GM03348 (cell line): ENCODE results near the gene ZMYND8.
"Not testable (repeated sequence)": the region's sequence is repeated elsewhere in the genome, so short reads cannot be mapped to it uniquely, and the experiment has no call there.

Experiments
- DNase-seq: peaks from one replicate; pipeline ENCODE4 v3.0.0; 2012; ENCODE audit warnings: low spot score

The ZMYND8 gene

DNA sequence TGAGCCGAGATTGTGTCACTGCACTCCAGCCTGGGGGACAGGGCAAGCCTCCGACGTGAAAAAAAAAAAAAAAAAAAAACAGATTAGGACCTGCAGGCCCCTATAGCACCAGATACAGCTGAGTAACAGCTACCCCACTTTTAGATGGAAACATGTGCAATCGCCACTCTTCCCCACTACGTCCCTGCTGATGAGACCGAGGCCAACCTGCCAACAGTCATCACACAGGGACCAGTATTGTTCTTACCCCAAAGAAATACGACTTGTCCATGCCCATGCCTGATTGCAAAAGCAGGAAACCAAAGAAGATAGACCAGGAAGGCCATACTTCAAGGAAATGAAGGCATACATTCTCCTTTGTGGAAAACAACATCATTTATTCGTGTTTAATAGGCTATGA, 45.8 kb downstream of the ZMYND8 start:
- no peak for DNase-seq

DNA sequence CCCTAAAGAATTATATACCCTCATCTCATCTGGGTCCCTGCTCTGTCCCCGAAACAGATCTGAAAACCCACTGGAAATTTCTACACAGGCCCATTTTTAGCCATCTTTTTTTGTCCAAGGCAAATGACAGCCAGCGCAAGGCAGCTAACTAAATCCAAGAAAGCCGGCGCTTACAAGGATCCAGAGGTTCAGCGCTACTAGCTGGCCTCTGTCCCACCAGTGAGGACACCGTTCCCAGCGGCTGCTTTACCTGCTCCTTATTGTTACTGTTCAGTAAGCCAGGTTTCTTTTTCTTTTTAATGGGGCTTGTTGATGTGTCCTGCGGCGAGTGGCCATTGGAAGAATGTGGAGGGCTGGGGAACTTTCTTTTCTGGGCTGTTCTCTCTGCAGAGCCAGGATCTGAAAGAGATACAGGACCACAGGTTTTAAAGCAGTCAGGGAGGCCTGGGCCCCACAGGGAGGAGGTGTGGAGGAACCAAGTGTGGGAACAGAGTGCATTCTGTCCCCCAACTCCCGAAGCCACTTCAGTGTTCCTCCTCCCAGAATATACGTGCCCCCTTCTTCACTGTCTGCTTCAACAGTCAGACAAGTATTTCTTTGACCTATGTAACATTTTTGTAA, 46.6 kb downstream of the ZMYND8 start:
- DNase-seq: no peak

DNA sequence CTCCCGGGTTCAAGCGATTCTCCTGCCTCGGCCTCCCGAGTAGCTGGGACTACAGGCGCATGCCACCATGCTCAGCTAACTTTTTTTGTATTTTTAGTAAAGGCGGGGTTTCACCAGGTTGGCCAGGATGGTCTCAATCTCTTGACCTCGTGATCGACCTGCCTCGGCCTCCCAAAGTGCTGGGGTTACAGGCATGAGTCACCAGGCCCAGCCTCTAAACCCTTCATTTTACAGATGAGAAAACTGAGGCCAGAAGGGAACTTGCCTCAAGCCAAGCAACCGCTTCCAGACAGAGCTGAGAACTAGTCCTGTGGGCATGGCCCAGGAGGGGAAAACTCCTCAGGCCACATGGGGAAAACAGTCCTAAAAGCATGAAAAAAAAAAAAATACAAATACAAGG, 47.1 kb downstream of the ZMYND8 start:
- DNase-seq: no peak

DNA sequence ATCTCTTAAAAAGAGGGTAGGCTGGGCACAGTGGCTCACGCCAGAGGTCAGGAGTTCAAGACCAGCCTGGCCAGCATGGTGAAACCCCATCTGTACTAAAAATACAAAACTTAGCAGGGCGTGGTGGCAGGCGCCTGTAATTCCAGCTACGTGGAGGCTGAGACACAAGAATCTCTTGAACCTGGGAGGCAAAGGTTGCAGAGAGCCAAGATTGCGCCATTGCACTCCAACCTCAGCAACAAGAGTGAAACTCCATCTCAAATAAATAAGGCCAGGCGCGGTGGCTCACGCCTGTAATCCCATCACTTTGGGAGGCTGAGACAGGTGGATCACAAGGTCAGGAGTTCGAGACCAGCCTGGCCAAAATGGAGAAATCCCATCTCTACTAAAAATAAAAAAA, 48.9 kb downstream of the ZMYND8 start:
- not testable (repeated sequence) for DNase-seq

DNA sequence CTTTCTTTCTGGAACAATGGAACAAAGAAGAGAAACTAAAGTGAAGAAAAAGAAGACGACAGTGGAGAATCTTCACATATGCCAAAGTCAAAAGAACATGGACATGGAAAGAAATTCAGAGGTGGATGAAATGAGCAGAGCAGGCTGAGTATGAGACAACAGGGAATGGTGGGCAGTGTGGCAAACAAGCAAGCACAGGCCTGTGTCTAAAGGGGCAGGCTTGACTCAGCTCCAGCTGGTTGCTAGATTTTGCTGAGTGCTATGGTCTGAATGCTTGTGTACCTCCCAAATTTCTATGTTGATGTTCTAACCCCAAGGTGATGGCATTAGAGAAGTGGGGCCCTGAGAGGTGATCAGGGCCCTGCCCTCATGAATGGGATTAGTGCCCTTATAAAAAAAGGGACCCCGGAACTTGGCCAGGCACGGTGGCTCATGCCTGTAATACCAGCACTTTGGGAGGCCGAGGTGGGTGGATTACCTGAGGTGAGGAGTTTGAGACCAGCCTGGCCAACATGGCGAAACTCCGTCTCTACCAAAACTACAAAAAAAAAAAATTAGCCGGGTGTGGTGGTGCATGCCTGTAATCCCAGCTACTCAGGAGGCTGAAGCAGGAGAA, 49.6 kb downstream of the ZMYND8 start:
- DNase-seq: no peak

DNA sequence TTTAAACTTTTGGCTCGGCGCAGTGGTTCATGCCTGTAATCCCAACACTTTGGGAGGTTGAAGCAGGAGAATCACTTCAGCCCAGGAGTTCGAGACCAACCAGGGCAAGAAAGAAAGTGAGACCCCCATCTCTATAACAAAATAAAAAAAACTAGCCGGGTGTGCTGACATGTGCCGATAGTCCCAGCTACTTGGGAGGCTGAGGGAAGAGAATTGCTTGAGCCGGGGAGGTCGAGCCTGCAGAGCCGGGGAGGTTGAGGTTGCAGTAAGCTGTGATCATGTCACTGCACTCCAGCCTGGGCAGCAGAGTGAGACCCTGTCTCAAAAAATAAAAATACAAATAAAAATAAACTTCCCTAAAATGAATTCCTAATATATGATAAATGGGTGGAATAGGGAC, 50.4 kb downstream of the ZMYND8 start:
- no peak for DNase-seq

DNA sequence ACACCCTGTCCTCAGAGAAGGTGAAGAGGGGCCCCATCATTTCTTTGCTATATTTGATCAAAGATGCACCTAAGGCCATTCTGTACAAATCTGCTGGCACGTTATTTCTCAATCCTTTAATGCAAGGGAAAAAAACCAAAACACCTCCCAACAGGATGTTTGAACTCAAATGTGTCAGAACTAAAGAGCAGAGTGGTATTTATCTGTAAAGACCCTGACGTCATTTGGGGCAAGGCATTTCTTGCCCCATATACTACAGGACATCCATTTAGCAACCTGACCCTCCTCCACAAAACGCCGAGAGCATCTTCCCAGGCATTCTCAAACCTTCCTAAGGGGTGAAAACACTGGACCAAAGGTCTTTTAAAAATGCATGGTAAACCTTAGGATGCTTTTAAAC, 50.8 kb downstream of the ZMYND8 start:
- DNase-seq: no peak

DNA sequence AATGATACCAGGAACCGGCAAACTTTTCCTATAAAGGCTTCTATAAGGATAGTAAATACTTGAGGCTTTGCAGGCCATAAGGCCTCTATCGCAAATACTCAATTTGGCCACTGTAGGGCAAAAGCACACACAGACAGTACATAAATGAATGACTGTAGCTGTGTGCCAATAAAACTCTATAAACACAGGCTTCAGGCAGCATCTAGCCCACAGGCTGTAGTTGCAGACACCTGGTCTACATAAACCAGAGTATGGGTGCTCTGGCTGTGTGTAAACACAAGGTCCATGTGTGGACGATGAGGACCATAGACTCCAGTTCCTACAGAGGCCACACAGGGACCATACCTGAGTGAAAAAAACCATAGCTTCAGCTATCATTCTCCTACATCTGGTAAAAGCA, 52.2 kb downstream of the ZMYND8 start:
- DNase-seq: no peak

DNA sequence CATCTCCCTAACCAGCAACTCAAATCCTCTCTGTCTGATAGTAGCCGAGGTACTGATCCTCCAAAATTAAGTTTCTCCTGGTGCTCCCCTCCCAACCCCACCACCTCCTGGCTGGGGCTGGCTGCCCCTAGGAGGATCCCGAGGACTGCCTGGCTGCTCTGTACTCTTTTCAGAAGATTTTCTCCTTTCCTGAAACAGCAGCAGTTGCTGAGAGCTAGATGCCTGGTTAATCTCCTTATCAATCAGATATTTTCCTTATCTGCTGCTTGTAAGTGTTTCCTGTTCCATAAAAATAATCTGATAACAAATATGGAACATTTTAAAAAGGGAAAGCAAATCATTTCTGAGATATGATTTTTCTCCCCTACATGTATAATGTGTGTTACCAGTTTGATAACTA, 52.8 kb downstream of the ZMYND8 start:
- no peak for DNase-seq

DNA sequence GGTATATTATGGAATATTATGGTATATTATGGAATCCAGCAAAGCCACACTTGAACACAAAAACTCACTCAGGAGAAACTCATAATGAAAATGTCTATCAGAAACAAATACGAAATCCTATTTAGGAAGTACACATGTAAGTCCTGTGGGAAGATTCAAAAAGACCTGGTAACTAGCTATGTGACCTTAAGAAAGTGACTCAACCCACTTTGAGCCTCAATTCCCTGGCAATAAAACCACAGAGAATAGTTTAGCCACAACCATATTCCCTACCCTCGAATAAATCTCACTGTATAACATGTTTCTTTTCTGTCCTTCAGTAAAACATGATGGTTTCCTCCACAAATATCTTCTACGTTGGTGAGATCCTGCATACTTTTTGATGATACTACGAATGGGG, 56.4 kb downstream of the ZMYND8 start:
- DNase-seq: no peak

DNA sequence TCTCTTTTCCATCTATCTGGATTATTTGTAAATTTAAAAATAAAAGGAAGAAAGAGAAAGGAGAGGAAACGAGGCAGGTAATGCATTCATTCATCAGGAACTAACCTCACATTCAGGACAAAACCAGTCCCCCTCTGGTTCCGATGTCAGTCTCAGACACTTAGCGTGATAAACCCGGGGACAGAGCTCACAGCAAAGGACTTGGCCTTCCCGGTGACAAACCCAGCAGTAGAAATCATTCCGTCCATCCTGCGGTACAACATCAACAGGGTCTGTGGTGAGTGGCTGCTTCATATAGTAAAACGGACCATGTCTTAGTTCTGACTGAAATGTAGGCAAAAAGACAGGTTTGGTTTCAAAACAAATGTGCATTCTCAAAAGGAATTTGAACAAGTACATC, 57.9 kb downstream of the ZMYND8 start:
- no peak for DNase-seq

DNA sequence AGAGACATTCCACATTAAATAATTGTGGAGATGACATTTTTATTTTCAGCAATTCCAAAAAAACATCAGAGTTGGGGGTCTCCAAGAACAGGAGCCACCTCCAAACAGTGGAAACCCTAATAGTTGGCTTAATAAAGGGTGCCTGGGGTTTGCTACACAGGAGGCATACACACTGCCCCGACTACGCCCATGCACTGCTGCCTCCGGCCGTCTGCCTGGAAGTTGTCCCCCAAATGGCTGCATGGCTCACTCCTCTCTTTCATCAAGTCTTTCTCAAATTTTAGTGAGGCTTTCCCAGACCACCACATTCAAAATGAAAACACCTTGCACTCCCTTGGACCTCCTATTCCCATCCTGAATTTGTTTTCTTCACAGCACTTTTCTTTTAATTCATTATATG, 58.8 kb downstream of the ZMYND8 start:
- no peak for DNase-seq

DNA sequence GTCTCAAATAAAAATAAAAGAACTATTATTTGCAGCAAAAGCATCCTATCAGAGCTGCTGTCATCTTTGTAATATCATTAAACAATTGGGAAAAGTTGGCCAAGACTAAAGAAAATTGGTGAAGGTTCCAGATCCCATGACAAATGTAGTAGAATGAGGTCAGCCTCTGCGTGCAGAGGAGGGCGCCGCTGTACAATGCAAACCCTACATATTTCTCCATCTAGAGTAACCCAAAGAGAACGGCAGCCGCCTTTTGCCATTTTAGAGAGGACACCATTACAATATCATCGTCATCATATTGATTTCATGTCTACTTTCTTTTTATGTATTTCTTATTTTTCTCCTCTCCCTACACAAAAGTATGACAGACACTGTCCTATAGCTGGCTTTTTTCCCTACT, 59.5 kb downstream of the ZMYND8 start:
- no peak for DNase-seq

DNA sequence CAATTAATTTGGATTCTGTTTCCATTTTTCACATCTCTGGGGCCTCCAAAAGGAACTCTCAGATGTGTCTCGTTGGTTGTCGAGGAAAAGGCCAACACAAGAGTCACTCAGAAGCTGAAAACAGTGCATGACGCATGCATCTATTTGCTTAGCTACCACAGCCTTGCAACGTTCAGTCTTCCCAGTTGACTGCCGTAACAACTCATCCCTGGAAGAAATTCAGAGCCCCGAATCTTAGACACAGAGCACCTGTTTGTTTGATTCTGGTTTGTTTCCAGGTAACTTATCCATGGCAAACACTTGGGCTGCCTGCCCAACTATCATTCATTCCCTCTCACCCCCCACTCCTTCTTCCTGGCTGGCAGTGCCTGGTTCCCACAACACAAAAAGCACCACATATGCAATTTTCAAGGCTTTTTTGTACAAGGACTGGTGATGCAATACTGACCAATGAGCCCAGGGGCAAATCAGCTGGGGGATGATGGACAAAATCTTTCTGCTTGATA, 60.5 kb downstream of the ZMYND8 start:
- DNase-seq: no peak

DNA sequence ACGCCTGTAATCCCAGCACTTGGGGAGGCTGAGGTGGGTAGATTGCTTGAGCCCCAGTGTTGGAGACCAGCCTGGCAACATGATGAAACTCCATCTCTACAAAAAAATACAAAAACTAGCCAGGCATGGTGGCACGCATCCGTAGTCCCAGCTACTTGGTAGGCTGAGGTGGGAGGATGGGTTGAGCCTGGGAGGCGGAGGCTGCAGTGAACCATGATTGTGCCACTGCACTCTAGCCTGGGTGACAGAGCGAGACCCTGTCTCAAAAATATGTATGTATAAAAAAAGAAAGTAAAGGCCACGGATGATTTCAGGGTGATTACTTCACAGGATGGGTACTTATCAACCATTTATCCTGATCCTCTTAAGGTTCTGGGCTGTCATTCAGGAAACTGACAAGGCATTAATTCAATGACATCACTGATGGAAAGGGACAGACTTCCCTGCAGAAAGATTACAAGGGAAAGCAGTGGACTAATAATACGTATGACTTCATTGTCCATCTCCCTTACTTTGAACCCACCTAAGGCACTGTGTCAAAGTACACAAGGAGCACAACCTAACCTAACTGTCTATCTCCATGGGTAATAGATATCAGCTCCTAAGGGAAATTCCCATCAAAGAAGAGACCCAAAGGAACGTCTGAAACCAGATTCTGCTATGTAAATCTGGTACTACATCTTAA, 61.2 kb downstream of the ZMYND8 start:
- DNase-seq: no peak

DNA sequence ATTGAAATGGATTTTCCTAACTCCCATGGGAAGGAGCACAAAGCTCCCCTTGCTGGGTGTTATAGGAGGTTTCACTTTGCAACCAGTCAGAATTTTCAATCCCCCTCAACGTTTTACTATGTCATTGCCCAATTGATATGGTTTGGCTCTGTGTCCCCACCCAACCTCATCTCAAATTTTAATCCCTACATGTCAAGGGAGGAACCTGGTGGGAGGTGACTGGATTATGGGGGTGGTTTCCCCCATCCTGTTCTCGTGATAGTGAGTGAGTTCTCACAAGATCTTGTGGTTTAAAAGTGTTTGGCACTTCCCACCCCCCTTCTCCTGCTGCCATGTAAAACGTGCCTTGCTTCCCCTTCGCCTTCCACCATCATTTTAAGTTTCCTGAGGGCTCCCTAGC, 62.9 kb downstream of the ZMYND8 start:
- DNase-seq: no peak

DNA sequence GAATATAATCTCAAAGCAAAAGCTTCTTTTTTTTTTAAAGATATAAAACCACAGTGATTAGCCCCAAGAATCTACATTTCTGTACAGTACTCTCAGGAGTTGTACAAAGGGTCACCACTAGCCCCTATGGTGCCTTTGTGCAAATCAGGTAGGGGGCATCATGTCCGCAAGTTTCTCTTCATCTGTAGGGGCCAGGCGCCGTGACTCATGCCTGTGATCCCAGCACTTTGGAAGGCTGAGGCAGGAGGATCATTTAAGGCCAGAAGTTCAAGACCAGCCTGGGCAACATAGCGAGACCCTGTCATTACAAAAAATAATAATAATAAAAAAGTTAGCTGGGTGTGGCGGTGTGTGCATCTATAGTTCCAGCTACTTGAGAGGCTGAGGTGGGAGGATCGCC, 63.9 kb downstream of the ZMYND8 start:
- DNase-seq: no peak

DNA sequence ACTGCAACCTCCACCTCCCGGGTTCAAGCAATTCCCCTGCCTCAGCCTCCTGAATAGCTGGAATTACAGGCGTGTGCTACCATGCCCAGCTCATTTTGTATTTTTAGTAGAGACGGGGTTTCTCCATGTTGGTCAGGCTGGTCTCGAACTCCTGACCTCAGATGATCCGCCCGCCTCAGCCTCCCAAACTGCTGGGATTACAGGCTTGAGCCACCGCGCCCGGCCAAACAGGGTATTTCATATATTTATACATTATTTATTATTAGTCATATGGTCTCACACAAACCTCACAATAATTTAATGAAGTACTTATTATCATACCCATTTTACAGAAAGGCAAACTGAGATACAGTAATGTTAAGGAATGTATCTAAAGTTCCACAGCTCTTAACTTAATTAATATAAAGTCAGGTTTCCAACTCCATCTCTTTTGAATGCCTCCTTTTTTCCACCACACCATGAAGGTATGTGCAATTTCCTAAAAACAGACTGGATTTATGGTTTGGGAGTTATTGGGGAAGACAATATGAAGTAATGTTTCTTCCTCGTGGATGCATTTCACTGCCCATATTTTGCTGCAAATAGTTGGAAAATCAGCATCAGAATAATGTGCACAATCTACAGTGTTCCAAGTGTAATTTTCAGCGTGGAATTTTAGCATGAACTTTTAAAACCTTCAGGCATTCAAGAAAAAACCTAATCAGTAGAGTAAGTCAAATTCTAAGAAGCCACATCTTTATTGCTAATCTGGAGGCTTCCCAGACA, 65.7 kb downstream of the ZMYND8 start:
- DNase-seq: no peak

DNA sequence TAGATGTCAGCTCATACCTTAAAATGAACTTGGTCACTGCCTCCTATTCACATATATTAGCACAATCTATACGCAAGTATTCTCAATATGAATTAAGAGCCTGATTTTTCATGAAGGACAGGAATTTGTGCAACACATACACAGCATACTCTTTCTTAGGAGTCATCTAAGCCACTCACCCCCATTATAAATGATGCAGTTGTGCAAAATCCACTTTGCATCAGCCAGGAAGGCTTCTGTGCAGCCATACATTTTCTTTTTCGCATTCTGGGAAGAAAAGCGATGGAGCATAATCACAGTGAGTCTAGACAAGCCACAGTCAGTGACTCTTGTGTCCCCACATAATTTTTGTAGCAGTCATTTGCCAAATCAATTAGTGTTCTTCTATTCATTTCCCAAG, 66.5 kb downstream of the ZMYND8 start:
- DNase-seq: no peak

DNA sequence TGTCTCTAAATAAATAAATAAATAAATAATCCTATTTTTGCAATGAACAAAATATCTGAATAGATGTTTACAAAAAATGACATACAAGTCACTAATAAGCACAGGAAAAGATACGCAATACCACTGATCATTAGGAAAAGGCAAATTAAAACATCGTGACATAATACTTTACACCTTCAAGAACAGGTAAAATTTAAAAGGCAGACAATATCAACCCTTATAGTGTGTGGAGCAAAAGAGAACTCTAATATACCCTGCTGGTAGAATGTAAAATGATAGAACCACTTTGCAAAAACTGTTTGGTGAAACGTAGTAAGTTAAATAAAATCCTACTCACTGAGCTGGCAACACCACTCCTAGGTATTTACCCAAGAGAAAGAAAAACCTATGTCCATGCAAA, 67.4 kb downstream of the ZMYND8 start:
- DNase-seq: no peak

DNA sequence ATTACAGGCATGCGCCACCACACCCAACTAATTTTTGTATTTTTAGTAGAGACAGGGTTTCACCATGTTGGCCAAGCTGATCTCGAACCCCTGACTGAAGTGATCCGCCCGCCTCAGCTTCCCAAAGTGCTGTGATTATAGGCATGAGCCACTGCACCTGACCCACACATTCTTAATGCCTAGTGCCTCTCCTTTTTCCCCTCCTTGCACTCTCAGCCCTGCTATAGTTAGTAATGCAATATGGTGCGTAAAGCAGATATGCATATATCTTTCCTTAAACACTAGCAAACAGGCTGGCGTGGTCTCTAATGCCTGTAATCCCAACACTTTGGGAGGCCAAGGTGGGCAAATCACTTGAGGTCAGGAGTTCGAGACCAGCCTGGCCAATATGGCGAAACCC, 68.0 kb downstream of the ZMYND8 start:
- not testable (repeated sequence) for DNase-seq

DNA sequence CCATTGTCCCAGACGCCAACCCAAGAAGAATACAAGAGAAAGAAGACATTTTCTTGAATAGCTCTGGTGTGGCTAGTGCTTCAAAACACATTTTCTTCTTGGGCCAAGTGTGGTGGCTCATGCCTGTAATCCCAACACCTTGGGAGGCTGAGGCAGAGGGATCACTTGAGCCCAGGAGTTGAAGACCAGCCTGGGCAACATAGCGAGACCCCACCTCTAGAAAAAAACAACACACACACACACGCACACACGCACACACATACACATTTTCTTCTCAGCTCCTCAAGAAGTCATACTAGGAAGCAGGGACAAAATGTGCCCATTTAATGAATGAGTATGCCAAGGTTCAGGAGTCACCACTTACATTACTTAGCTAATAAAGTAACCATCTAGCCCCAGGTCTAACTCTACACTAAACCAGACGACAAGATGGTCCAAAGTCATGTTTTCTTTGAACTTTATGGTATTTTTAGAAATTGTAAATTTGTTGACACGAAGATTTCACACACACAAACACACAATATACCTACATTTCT, 68.8 kb downstream of the ZMYND8 start:
- DNase-seq: no peak

DNA sequence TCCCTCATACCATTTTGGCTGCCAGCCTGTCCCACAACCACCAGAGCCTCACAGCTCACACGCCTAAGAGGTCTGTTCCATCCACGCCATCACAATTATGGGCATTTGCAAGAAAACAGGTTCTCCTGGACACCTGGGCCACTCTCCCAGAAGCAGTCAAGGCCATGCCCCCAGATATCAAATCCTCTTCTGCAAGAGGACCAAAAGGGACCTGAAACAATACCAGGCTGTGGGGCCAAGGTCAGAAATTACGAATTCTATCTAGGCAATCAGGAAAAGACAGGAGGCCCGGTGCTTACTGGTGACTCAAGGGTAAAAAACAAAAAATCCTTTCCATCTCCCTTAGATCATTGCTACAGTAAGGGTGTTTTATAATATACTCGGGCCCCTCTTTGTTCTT, 69.8 kb downstream of the ZMYND8 start:
- DNase-seq: no peak
